Activated naive CD4-positive, alpha-beta T cell treated with anti-CD3 and anti-CD28 coated beads for 36 hours (primary cell): Measurements from ENCODE around the gene FRMD4A. TPM values are rescaled to one million over a fixed set of nuclear protein-coding genes. Genes with fewer than 3 reads are reported as not detected.

Experiments used
- CTCF ChIA-PET: fragments of 350-600 bp; sonication (Branson Sonifier 250); formaldehyde crosslinking; loops from one replicate; lab custom pipeline; 2021; ENCODE audit warnings: antibody characterized with exemption; lab: Charles Lee
- DNase-seq: peaks from one replicate; pipeline ENCODE4 v3.0.0-alpha.2; 2020
- H3K27ac Mint-ChIP-seq: one replicate; pipeline ENCODE4 v1.8.0; 2021; ENCODE audit warnings: mild to moderate bottlenecking, mixed read lengths
- H3K27me3 Mint-ChIP-seq: one replicate; pipeline ENCODE4 v1.8.0; 2021; ENCODE audit warnings: low read depth, mixed read lengths
- H3K36me3 Mint-ChIP-seq: one replicate; pipeline ENCODE4 v1.8.0; 2021; ENCODE audit warnings: low read depth, mixed read lengths
- H3K4me1 Mint-ChIP-seq: one replicate; pipeline ENCODE4 v1.8.0; 2021; ENCODE audit warnings: low read depth, mixed read lengths
- H3K4me3 Mint-ChIP-seq: one replicate; pipeline ENCODE4 v1.8.0; 2021; ENCODE audit warnings: mild to moderate bottlenecking, moderate library complexity, mixed read lengths
- H3K9me3 Mint-ChIP-seq: one replicate; pipeline ENCODE4 v1.8.0; 2021; ENCODE audit warnings: mixed read lengths
- intact Hi-C: fragments of 100-400 bp; cut with micrococcal nuclease; formaldehyde crosslinking; loops from one replicate; pipeline ENCODE4 v1.15.1; 2023
- total RNA-seq, 2 experiments: library from RNA; stranded (reverse); gene quantifications; one replicate each; pipeline ENCODE4 v1.2.3, GENCODE V29; 2021

FRMD4A gene
- total RNA-seq, 2 experiments from 2014 or later, result 0.69 to 1.1 TPM

DNA sequence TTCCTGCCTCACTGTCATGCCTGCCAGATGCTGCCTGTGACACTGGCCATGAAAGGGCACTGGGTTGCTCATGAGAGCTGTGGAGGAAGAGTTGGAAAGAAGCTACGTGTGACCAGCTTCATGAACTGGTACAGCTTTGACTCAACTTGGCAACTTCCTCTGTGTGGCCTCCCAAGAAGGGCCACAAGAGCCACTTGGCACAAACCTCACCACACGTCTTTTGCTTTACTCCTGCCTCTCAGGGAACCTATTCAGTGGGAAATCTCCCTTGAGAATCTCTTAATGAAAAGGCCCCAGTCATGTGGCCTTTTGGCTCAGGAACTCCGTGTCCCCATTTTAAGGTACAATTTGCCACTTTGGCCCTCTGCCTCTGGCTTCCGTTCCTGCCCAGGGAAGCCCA, 54.5 kb downstream of the FRMD4A start:
- no peaks in the 10 kb centered on the region for H3K27me3 Mint-ChIP-seq
- DNase-seq, result no peak
- no peaks in the 10 kb centered on the region for H3K4me1 Mint-ChIP-seq
- no peaks in the 10 kb centered on the region for H3K9me3 Mint-ChIP-seq
- intact Hi-C loops, result no loop called here
- no peaks in the 10 kb centered on the region for H3K36me3 Mint-ChIP-seq
- no peak overlapping the region for H3K4me3 Mint-ChIP-seq
- CTCF ChIA-PET, result no interaction called here
- H3K27ac Mint-ChIP-seq, result no peak overlapping the region

DNA sequence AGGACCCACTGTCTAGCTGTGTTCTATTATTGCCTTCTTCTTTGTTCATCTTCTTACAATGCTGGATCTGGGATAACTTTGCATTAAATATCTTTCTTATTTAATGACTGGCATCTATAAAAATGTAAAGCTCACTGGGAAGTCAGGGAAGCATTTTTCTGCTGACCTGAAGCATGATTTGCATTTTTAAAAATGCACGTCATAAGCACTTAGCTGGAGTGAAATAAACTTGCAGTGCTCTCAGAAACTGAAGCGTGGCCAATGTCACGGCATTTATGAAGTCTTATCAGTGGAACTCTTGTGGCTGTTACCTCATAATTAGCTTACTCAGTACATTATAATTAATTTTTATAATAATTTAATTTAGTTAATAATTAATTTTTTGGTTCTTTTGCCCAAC, 59.1 kb downstream of the FRMD4A start:
- H3K4me3 Mint-ChIP-seq, result no peak overlapping the region
- no peaks in the 10 kb centered on the region for H3K9me3 Mint-ChIP-seq
- no peaks in the 10 kb centered on the region for H3K36me3 Mint-ChIP-seq
- DNase-seq, result no peak
- intact Hi-C loops, result no loop called here
- no peaks in the 10 kb centered on the region for H3K27me3 Mint-ChIP-seq
- no peak overlapping the region for H3K27ac Mint-ChIP-seq
- CTCF ChIA-PET, result no interaction called here
- no peaks in the 10 kb centered on the region for H3K4me1 Mint-ChIP-seq

- Mint-ChIP-seq H3K4me3 (no peak overlapping the region), H3K27ac (no peak overlapping the region), H3K4me1 (no peaks in the 10 kb centered on the region), H3K9me3 (no peaks in the 10 kb centered on the region), H3K27me3 (peaks cover 2% of the 10 kb centered on the region), H3K36me3 (no peaks in the 10 kb centered on the region)
- DNase-seq, result no peak
- intact Hi-C loops, result no loop called here
- CTCF ChIA-PET, result no interaction called here
These were observed 60.4 kb downstream of the FRMD4A start for GRCh38 chr10:14270370-14270769.

GRCh38 chr10:14265709-14266108, 65.0 kb downstream of the FRMD4A start:
- no peaks in the 10 kb centered on the region for H3K9me3 Mint-ChIP-seq
- peaks cover 5% of the 10 kb centered on the region for H3K27me3 Mint-ChIP-seq
- no peak for DNase-seq
- CTCF ChIA-PET, result interaction anchor here (0.5 to 0.6 kb wide), 2 partner anchors 406 to 946 kb away, joined by 3 to 4 read pairs; no protein-coding TSS in a partner anchor
- intact Hi-C loops, result no loop called here
- H3K36me3 Mint-ChIP-seq, result no peaks in the 10 kb centered on the region
- no peaks in the 10 kb centered on the region for H3K4me1 Mint-ChIP-seq
- H3K4me3 Mint-ChIP-seq, result no peak overlapping the region
- H3K27ac Mint-ChIP-seq, result no peak overlapping the region

GRCh38 chr10:14262836-14263425, 67.8 kb downstream of the FRMD4A start:
- CTCF ChIA-PET, result interaction anchor here (0.6 kb wide), 1 partner anchor 231 kb away, joined by 3 read pairs; no protein-coding TSS in a partner anchor
- H3K27ac Mint-ChIP-seq, result no peak overlapping the region
- intact Hi-C loops, result no loop called here
- no peaks in the 10 kb centered on the region for H3K9me3 Mint-ChIP-seq
- peaks cover 11% of the 10 kb centered on the region for H3K27me3 Mint-ChIP-seq
- DNase-seq, result no peak
- H3K4me1 Mint-ChIP-seq, result no peaks in the 10 kb centered on the region
- H3K36me3 Mint-ChIP-seq, result no peaks in the 10 kb centered on the region
- H3K4me3 Mint-ChIP-seq, result no peak overlapping the region

DNA sequence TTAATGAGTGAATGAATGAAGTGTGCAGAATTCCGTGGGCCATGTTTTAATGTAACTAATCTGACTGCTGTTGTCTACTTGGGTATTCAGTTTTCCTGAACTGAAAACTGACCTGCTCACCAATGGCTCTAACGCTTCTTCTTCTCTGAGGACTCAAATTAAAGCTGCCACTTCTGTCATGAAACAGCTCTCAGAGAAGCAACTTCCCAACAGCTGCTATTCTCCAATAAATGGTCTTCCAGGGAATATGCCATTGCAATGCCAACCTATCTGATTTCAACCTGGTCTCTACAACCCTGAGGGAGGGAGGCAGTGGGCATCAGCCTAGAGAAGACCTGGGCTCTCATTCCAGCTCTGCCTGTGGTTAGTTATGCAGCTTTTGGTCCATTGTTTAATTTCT, 69.4 kb downstream of the FRMD4A start:
- no peak overlapping the region for H3K27ac Mint-ChIP-seq
- H3K4me1 Mint-ChIP-seq, result no peaks in the 10 kb centered on the region
- CTCF ChIA-PET, result no interaction called here
- no peak for DNase-seq
- intact Hi-C loops, result no loop called here
- H3K9me3 Mint-ChIP-seq, result no peaks in the 10 kb centered on the region
- H3K36me3 Mint-ChIP-seq, result no peaks in the 10 kb centered on the region
- peaks cover 11% of the 10 kb centered on the region for H3K27me3 Mint-ChIP-seq
- no peak overlapping the region for H3K4me3 Mint-ChIP-seq

DNA sequence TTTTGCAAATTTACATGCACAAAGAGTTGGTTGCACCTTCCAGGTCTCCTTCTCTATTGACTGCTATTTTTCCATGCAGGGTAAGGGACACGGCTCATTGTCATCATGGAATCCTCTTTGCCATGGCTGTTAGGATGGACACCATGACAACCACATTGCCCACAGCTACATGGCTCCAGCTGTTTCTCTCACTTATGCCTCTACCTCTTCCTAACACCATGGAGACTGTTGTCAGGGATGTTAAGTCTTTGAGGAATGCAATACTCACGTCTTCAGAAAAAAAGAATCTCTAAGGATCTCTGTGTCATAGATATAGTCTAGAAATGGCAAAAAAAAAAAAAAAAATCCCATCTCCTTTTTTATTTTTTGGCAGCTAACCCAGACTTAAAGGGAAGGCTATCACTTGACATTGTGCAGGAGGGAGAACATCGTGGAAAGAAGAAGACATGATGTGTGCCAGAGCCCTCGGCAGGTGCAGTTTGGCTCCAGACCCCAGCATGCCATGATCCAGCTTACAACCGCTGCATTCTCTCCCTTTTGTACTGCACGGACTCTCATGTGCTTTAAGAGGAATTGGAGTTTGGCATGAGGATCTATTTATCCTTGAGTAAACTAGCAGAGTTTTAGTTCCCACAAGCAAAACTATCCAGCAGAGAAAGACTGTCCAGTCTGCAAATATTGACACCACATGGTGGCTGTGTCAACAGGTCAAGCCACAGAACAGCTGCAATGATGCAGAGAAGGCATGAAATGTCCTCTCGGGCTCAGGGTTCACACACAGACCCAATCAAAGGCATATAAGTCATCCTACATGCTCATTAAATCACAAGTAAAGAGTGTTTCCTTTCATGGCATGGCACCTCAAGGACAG, 70.8 kb downstream of the FRMD4A start:
- no peak overlapping the region for H3K27ac Mint-ChIP-seq
- H3K4me3 Mint-ChIP-seq, result no peak overlapping the region
- DNase-seq, result no peak
- no peaks in the 10 kb centered on the region for H3K4me1 Mint-ChIP-seq
- CTCF ChIA-PET, result no interaction called here
- peaks cover 11% of the 10 kb centered on the region for H3K27me3 Mint-ChIP-seq
- no peaks in the 10 kb centered on the region for H3K36me3 Mint-ChIP-seq
- intact Hi-C loops, result no loop called here
- H3K9me3 Mint-ChIP-seq, result no peaks in the 10 kb centered on the region

DNA sequence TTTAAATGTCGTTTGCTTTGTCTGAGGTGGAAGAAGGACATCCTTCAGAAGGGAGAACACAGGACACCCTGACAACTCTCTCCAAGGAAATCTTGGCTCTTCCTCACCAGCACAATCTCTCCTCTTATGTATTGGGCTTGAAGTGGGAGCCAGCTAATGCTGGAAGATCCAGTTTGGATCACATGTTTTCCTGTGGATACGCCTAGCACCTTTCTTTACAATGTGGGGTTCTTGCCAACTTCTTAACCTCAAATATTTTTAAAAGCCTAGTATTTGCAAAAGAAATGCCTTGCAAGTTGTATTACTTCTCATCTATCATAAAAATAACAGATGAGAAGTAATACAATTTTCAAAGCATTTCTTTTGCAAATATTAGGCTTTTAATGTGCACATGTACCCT, 76.4 kb downstream of the FRMD4A start:
- Mint-ChIP-seq H3K27ac (no peak overlapping the region), H3K9me3 (peaks cover 2% of the 10 kb centered on the region), H3K27me3 (peaks cover 8% of the 10 kb centered on the region), H3K4me1 (no peaks in the 10 kb centered on the region), H3K36me3 (no peaks in the 10 kb centered on the region), H3K4me3 (no peak overlapping the region)
- DNase-seq, result no peak
- intact Hi-C loops, result no loop called here
- CTCF ChIA-PET, result no interaction called here

- Mint-ChIP-seq H3K9me3 (peaks cover 2% of the 10 kb centered on the region), H3K36me3 (no peaks in the 10 kb centered on the region), H3K4me1 (no peaks in the 10 kb centered on the region), H3K27me3 (peaks cover 8% of the 10 kb centered on the region), H3K4me3 (no peak overlapping the region), H3K27ac (no peak overlapping the region)
- DNase-seq, result no peak
- CTCF ChIA-PET, result no interaction called here
- intact Hi-C loops, result no loop called here
These were observed 77.0 kb downstream of the FRMD4A start for GRCh38 chr10:14253711-14254110.

DNA sequence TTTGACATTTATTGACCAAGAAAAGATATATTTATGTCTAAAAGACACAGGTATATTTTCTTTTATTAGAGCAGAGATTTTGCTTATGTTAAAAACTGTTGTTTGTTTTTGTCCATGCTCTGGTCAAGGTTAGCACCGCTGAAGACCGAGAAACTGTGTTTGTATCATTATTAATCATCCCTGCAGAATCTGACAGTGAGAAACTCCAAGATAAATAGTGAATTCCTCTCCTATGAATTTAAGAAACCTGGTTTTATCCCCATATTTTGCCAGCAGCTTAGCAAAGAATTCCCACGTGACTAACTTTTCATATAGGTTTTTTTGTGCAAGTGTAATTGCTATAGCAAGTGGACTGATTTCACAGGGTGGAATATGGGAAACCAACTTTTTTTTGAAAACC, 77.6 kb downstream of the FRMD4A start:
- CTCF ChIA-PET, result no interaction called here
- Mint-ChIP-seq H3K9me3 (peaks cover 2% of the 10 kb centered on the region), H3K4me1 (no peaks in the 10 kb centered on the region), H3K4me3 (no peak overlapping the region), H3K27me3 (peaks cover 8% of the 10 kb centered on the region), H3K36me3 (no peaks in the 10 kb centered on the region), H3K27ac (no peak overlapping the region)
- intact Hi-C loops, result no loop called here
- no peak for DNase-seq

GRCh38 chr10:14250496-14251076, 80.1 kb downstream of the FRMD4A start:
- DNase-seq, result no peak
- Mint-ChIP-seq H3K4me3 (no peak overlapping the region), H3K4me1 (no peaks in the 10 kb centered on the region), H3K9me3 (peaks cover 2% of the 10 kb centered on the region), H3K27ac (no peak overlapping the region), H3K27me3 (peaks cover 8% of the 10 kb centered on the region), H3K36me3 (no peaks in the 10 kb centered on the region)
- intact Hi-C loops, result no loop called here
- CTCF ChIA-PET, result no interaction called here

- Mint-ChIP-seq H3K4me1 (no peaks in the 10 kb centered on the region), H3K27me3 (peaks cover 6% of the 10 kb centered on the region), H3K27ac (no peak overlapping the region), H3K36me3 (no peaks in the 10 kb centered on the region), H3K4me3 (no peak overlapping the region), H3K9me3 (peaks cover 2% of the 10 kb centered on the region)
- DNase-seq, result no peak
- CTCF ChIA-PET, result interaction anchor here (0.7 kb wide), 1 partner anchor 46 kb away, joined by 3 read pairs; no protein-coding TSS in a partner anchor
- intact Hi-C loops, result no loop called here
These were observed 83.2 kb downstream of the FRMD4A start for GRCh38 chr10:14247377-14248116.
